Neural cell (in vitro differentiated cells): Measurements from ENCODE around the gene C1R.

ENCODE experiments used
- EZH2 ChIP-seq: fragments of 200-600, 300-800 bp; shearing (Covaris generic), sonication (generic); IDR thresholded peaks from 2 replicates; pipeline ENCODE4 v1.6.1; 2014; ENCODE audit warnings: antibody characterized with exemption, low read length, borderline replicate concordance, mild to moderate bottlenecking; ENCODE audit not compliant: insufficient read depth, poor library complexity, severe bottlenecking
- POLR2AphosphoS5 ChIP-seq: IDR thresholded peaks from 2 replicates; pipeline ENCODE4 v1.6.1; 2012
- RAD21 ChIP-seq: fragments of 450-650 bp; conservative IDR thresholded peaks from 2 replicates; pipeline ENCODE4 v1.6.1; 2014; ENCODE audit warnings: antibody characterized with exemption, mild to moderate bottlenecking, moderate library complexity
- TF ChIP-seq, protein P1 (sequence below): fragments of 450-650 bp; IDR thresholded peaks from 2 replicates; pipeline ENCODE4 v1.5.1; 2014; ENCODE audit warnings: antibody characterized with exemption, mild to moderate bottlenecking, moderate library complexity; ENCODE audit not compliant: poor library complexity, severe bottlenecking
- TF ChIP-seq, protein P2 (sequence below): IDR thresholded peaks from 2 replicates; pipeline ENCODE4 v1.6.1; 2012; ENCODE audit warnings: borderline replicate concordance

GRCh38 chr12:7128681-7129286 lies 36.5 kb upstream of the C1R start, which contains the start of gene RBP5:
- TF ChIP-seq, protein P1, sequence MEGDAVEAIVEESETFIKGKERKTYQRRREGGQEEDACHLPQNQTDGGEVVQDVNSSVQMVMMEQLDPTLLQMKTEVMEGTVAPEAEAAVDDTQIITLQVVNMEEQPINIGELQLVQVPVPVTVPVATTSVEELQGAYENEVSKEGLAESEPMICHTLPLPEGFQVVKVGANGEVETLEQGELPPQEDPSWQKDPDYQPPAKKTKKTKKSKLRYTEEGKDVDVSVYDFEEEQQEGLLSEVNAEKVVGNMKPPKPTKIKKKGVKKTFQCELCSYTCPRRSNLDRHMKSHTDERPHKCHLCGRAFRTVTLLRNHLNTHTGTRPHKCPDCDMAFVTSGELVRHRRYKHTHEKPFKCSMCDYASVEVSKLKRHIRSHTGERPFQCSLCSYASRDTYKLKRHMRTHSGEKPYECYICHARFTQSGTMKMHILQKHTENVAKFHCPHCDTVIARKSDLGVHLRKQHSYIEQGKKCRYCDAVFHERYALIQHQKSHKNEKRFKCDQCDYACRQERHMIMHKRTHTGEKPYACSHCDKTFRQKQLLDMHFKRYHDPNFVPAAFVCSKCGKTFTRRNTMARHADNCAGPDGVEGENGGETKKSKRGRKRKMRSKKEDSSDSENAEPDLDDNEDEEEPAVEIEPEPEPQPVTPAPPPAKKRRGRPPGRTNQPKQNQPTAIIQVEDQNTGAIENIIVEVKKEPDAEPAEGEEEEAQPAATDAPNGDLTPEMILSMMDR = no peak
- no peak for TF ChIP-seq EZH2
- TF ChIP-seq, protein P2, sequence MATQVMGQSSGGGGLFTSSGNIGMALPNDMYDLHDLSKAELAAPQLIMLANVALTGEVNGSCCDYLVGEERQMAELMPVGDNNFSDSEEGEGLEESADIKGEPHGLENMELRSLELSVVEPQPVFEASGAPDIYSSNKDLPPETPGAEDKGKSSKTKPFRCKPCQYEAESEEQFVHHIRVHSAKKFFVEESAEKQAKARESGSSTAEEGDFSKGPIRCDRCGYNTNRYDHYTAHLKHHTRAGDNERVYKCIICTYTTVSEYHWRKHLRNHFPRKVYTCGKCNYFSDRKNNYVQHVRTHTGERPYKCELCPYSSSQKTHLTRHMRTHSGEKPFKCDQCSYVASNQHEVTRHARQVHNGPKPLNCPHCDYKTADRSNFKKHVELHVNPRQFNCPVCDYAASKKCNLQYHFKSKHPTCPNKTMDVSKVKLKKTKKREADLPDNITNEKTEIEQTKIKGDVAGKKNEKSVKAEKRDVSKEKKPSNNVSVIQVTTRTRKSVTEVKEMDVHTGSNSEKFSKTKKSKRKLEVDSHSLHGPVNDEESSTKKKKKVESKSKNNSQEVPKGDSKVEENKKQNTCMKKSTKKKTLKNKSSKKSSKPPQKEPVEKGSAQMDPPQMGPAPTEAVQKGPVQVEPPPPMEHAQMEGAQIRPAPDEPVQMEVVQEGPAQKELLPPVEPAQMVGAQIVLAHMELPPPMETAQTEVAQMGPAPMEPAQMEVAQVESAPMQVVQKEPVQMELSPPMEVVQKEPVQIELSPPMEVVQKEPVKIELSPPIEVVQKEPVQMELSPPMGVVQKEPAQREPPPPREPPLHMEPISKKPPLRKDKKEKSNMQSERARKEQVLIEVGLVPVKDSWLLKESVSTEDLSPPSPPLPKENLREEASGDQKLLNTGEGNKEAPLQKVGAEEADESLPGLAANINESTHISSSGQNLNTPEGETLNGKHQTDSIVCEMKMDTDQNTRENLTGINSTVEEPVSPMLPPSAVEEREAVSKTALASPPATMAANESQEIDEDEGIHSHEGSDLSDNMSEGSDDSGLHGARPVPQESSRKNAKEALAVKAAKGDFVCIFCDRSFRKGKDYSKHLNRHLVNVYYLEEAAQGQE = no peak
- TF ChIP-seq RAD21 = no peak
- TF ChIP-seq POLR2AphosphoS5 = no peak
